ENCODE results near the gene ISCA2. TPM values are rescaled to one million over a fixed set of nuclear protein-coding genes. Genes with fewer than 3 reads are reported as not detected.
"Not testable (repeated sequence)": the region's sequence is repeated elsewhere in the genome, so short reads cannot be mapped to it uniquely, and the experiment has no call there.

Gene ISCA2
- total RNA-seq, 2 donors from 2014 or later: 29.9 to 34.2 TPM

GRCh38 chr14:74531467-74531866 is 37.9 kb downstream of the ISCA2 start:
- no peaks in the 10 kb centered on the region for H3K27me3 Mint-ChIP-seq (ENCODE audit: low read depth)
- peaks cover 7% of the 10 kb centered on the region for H3K4me1 Mint-ChIP-seq (ENCODE audit: low read depth)
- H3K4me3 Mint-ChIP-seq: no peak overlapping the region
- H3K9me3 Mint-ChIP-seq: no peaks in the 10 kb centered on the region
- no peaks in the 10 kb centered on the region for H3K36me3 Mint-ChIP-seq (ENCODE audit: insufficient read depth in 2 of 2)
- H3K27ac Mint-ChIP-seq: no peak overlapping the region
- peak; percentile 22 to 30 for ATAC-seq (replicated peaks in 1 of 2)
- no peak for DNase-seq

- DNase-seq (no peak), ATAC-seq (replicated peaks in 1 of 2) (no peak)
- Mint-ChIP-seq H3K9me3 (no peaks in the 10 kb centered on the region), H3K36me3 (ENCODE audit: insufficient read depth in 2 of 2) (no peaks in the 10 kb centered on the region), H3K4me3 (no peak overlapping the region), H3K4me1 (ENCODE audit: low read depth) (peaks cover 7% of the 10 kb centered on the region), H3K27ac (no peak overlapping the region), H3K27me3 (ENCODE audit: low read depth) (no peaks in the 10 kb centered on the region)
These were observed 38.7 kb downstream of the ISCA2 start for GRCh38 chr14:74532246-74532645.

DNA sequence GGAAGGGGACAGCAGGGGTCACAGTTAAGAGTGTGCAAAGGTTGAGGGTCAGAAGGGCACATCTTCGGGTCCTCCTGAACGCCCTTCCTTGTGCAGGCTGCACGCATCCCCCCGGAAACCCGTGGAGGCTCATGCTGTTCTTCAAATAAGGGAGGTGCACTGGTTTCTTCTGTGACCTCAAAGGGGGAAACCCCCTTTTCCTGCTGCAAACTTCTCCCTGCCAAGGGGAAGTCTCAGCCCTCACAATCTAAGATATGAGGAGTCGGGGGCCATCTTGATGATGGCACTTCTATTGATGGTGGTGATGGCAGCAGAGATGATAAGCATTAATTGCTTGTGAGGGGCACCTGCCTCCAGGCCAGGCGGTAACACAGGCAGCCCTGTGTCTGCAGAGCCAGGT is 40.0 kb downstream of the ISCA2 start:
- Mint-ChIP-seq H3K27me3 (ENCODE audit: low read depth) (no peaks in the 10 kb centered on the region), H3K9me3 (no peaks in the 10 kb centered on the region), H3K4me1 (ENCODE audit: low read depth) (peaks cover 7% of the 10 kb centered on the region), H3K27ac (no peak overlapping the region), H3K4me3 (no peak overlapping the region), H3K36me3 (ENCODE audit: insufficient read depth in 2 of 2) (no peaks in the 10 kb centered on the region)
- DNase-seq (no peak), ATAC-seq (replicated peaks in 1 of 2) (no peak)

- Mint-ChIP-seq H3K9me3 (no peaks in the 10 kb centered on the region), H3K4me1 (ENCODE audit: low read depth) (peaks cover 7% of the 10 kb centered on the region), H3K27me3 (ENCODE audit: low read depth) (no peaks in the 10 kb centered on the region), H3K36me3 (ENCODE audit: insufficient read depth in 2 of 2) (no peaks in the 10 kb centered on the region), H3K27ac (no peak overlapping the region), H3K4me3 (no peak overlapping the region)
- ATAC-seq (replicated peaks in 1 of 2) (no peak), DNase-seq (no peak)
These were observed 42.3 kb downstream of the ISCA2 start for GRCh38 chr14:74535756-74536325.

DNA sequence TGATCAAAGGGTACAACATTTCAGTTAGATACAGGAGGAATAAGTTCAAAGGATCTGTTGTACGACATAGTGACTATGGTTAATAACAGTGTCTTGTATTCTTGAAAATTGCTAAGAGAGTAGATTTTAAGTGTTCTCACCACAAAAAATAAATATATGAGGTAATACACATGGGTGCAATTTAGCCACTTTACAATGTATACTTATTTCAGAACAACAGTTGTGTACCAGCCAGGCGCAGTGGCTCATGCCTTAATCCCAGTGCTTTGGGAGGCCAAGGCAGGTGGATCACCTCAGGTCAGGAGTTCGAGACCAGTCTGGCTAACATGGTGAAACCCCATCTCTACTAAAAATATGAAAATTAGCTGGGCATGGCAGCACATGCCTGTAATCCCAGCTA is 42.8 kb downstream of the ISCA2 start:
- not testable (repeated sequence) for H3K4me3 Mint-ChIP-seq; H3K9me3 Mint-ChIP-seq; H3K27me3 Mint-ChIP-seq (ENCODE audit: low read depth); DNase-seq; H3K4me1 Mint-ChIP-seq (ENCODE audit: low read depth); ATAC-seq (replicated peaks in 1 of 2); H3K27ac Mint-ChIP-seq; H3K36me3 Mint-ChIP-seq (ENCODE audit: insufficient read depth in 2 of 2)

DNA sequence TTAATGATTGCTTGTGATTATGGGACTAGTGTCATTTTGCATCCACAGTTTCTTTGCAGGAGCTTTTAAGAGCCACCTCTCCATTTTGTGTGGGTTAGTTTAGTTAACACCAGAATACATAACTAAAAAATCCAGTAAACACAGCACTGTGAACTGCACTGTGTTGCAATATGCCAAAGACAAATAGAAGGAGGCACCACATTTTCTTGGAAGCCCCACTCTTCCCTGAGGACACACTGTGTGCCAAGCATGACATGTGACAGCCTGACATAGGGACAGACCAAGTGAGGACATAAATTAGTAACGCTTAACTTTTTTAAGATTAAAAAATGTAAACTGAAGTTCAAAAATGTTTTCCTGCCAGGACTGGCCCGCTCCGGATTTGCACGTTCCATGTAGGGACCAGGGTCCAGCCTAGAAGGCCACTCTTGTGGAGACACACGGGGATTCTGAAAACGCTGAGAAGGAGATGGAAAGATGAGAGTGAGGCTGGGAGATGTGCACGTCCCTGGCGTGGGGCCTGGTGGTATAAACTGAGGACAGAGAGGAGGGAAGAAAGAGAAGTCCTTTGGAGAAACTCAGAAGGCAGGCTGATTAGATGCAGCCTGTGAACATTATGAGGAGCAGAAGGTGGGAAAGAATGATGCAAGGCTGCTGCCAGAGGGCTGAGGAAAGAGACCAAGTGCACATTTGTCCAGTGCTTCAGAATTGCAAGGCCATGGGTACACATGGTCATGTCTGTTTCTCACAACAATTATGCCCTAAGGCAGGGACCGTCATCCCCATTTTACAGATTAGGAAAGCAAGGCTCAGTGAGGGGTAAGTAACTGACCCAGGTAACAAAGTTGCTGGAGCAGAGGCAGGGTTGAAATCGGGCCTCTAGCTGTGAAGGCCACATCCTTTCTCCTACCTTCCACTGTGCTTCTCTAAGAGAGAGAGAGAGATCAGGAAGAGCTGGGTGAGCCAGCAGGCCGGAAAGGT is 45.1 kb downstream of the ISCA2 start:
- H3K4me3 Mint-ChIP-seq: no peak overlapping the region
- no peaks in the 10 kb centered on the region for H3K36me3 Mint-ChIP-seq (ENCODE audit: insufficient read depth in 2 of 2)
- ATAC-seq (replicated peaks in 1 of 2) (no peak), DNase-seq (no peak)
- no peak overlapping the region for H3K27ac Mint-ChIP-seq
- no peaks in the 10 kb centered on the region for H3K4me1 Mint-ChIP-seq (ENCODE audit: low read depth)
- no peaks in the 10 kb centered on the region for H3K27me3 Mint-ChIP-seq (ENCODE audit: low read depth)
- H3K9me3 Mint-ChIP-seq: no peaks in the 10 kb centered on the region

DNA sequence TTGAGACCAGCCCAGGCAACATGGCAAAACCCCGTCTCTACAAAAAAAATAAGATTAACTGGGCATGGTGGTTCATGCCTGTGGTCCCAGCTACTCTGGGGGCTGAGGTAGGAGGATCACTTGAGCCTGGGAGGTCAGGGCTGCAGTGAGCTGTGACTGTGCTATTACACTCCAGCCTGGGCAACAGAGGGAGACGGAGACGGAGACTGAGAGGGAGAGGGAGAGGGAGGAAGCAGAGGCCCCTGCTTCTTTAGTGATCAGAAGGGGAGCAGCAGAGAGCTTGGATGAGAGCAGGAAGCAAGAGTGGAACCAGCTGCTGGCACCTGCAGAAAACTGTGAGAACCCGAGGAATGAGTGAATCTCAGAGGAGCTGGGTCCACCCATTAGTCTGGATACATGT is 45.9 kb downstream of the ISCA2 start:
- Mint-ChIP-seq H3K4me3 (no peak overlapping the region), H3K36me3 (ENCODE audit: insufficient read depth in 2 of 2) (no peaks in the 10 kb centered on the region), H3K27ac (no peak overlapping the region), H3K4me1 (ENCODE audit: low read depth) (no peaks in the 10 kb centered on the region), H3K27me3 (ENCODE audit: low read depth) (no peaks in the 10 kb centered on the region), H3K9me3 (no peaks in the 10 kb centered on the region)
- ATAC-seq (replicated peaks in 1 of 2) (no peak), DNase-seq (no peak)

DNA sequence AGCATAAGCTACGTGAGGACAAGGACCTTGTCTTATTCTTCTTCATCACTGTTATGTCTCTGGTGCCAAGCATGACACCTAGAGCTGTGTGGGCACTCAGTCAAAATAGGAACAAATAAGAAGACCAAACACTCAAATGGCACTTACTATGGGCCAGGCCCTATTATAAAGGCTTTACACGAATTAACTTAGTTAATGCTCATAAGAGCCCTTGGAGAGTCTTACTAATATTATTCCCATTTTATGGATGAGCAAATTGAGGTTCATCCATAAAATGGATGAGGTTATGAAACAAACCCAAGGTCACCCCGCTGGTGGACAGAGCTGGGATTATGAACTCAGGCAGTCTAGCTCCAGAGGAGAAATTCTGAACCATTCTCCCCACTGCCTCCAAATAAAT is 47.7 kb downstream of the ISCA2 start:
- no peaks in the 10 kb centered on the region for H3K36me3 Mint-ChIP-seq (ENCODE audit: insufficient read depth in 2 of 2)
- H3K27ac Mint-ChIP-seq: no peak overlapping the region
- H3K9me3 Mint-ChIP-seq: no peaks in the 10 kb centered on the region
- DNase-seq (no peak), ATAC-seq (replicated peaks in 1 of 2) (no peak)
- no peaks in the 10 kb centered on the region for H3K4me1 Mint-ChIP-seq (ENCODE audit: low read depth)
- no peaks in the 10 kb centered on the region for H3K27me3 Mint-ChIP-seq (ENCODE audit: low read depth)
- no peak overlapping the region for H3K4me3 Mint-ChIP-seq

DNA sequence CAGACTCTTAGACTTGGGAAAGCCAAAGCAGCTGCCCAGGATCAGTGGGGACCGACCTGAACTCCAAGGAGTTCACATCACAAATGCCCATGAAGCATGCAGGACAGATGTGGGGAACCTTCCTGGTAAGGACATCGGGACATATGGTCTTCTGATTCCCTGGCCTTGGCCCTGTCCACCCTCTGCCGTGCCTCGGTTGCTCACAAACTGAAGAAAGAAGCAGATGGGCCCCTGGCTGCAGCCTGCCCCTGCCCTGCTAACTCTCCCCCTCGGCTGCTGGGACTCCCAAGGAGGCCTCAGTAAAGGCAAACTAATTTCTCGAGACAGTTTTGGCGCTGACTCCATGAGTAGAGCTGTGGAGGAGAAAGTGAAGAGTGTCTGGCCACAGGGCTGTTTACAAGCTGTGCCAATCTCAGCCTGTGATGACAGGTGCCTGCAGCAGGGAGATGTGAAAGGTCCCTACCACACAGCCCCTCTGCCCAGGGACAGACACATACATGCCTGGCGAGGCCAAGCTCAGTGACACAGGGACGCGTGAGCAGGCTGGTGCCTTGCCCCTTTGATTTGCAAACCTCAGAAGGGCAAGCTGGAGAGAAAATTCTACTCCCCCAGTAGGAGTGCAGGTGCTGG is 48.6 kb downstream of the ISCA2 start:
- no peaks in the 10 kb centered on the region for H3K4me1 Mint-ChIP-seq (ENCODE audit: low read depth)
- no peaks in the 10 kb centered on the region for H3K27me3 Mint-ChIP-seq (ENCODE audit: low read depth)
- no peaks in the 10 kb centered on the region for H3K9me3 Mint-ChIP-seq
- no peaks in the 10 kb centered on the region for H3K36me3 Mint-ChIP-seq (ENCODE audit: insufficient read depth in 2 of 2)
- ATAC-seq (replicated peaks in 1 of 2): no peak
- no peak overlapping the region for H3K4me3 Mint-ChIP-seq
- DNase-seq: no peak
- H3K27ac Mint-ChIP-seq: no peak overlapping the region

DNA sequence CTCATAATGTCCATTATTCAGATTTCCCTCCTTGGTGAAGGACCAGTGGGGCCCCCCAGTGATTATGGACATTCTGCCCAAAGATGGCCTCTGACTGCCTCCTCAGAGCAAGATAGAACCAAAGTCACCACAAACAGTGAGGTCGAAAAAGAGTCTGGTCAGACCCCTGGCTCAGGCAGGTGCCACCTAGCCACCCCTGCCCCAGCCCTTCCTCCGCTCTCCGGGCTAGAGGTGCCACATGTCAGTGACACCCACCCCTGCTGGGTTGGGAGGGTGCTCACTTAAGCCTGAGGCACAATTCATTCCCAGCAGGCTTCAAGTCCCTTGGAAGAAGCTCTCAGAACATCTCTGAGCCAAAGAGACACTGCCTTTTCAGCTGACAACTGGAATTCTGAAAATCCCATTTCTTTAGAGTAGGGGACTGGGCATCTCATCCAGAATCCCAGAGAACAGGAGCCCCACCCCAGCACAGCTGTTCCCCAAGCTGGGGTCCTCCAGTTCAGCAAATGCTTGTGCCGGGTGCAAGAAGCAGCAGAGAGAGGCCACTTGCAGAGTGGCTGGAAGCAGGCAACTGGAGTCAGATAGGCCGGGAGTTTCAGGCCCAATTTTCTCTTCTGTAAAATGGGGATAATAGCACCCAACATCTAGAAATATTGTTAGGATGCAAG is 50.3 kb downstream of the ISCA2 start:
- Mint-ChIP-seq H3K4me1 (ENCODE audit: low read depth) (no peaks in the 10 kb centered on the region), H3K27ac (no peak overlapping the region), H3K27me3 (ENCODE audit: low read depth) (no peaks in the 10 kb centered on the region), H3K36me3 (ENCODE audit: insufficient read depth in 2 of 2) (no peaks in the 10 kb centered on the region), H3K9me3 (no peaks in the 10 kb centered on the region), H3K4me3 (no peak overlapping the region)
- no peak for DNase-seq
- no peak for ATAC-seq (replicated peaks in 1 of 2)

- no peak overlapping the region for H3K27ac Mint-ChIP-seq
- no peaks in the 10 kb centered on the region for H3K27me3 Mint-ChIP-seq (ENCODE audit: low read depth)
- ATAC-seq (replicated peaks in 1 of 2) (no peak), DNase-seq (no peak)
- no peak overlapping the region for H3K4me3 Mint-ChIP-seq
- H3K9me3 Mint-ChIP-seq: no peaks in the 10 kb centered on the region
- no peaks in the 10 kb centered on the region for H3K36me3 Mint-ChIP-seq (ENCODE audit: insufficient read depth in 2 of 2)
- no peaks in the 10 kb centered on the region for H3K4me1 Mint-ChIP-seq (ENCODE audit: low read depth)
These were observed 51.8 kb downstream of the ISCA2 start for GRCh38 chr14:74545386-74545785.

- H3K9me3 Mint-ChIP-seq: no peaks in the 10 kb centered on the region
These were observed 52.9 kb downstream of the ISCA2 start for GRCh38 chr14:74546416-74546815.

More at GRCh38 chr14:74546416-74546815, 52.9 kb downstream of the ISCA2 start:
- H3K4me3 Mint-ChIP-seq: no peak overlapping the region
- no peaks in the 10 kb centered on the region for H3K27me3 Mint-ChIP-seq (ENCODE audit: low read depth)
- no peaks in the 10 kb centered on the region for H3K4me1 Mint-ChIP-seq (ENCODE audit: low read depth)
- ATAC-seq (replicated peaks in 1 of 2): no peak
- H3K27ac Mint-ChIP-seq: no peak overlapping the region
- no peaks in the 10 kb centered on the region for H3K36me3 Mint-ChIP-seq (ENCODE audit: insufficient read depth in 2 of 2)
- DNase-seq: no peak

Measured in activated T-cell treated with anti-CD3 and anti-CD28 coated beads, Interleukin-2, amount 50 U/mL, for 72 hours (primary cell).